NT2/D1 (cell line): ENCODE results near the gene AHNAK2.

ENCODE experiments used
- YY1 ChIP-seq: IDR thresholded peaks from 2 replicates; pipeline ENCODE4 v1.6.1; 2011; ENCODE audit not compliant: insufficient read length, insufficient read depth
- ZNF274 ChIP-seq: IDR thresholded peaks from 2 replicates; pipeline ENCODE4 v1.6.1; 2011; ENCODE audit warnings: mild to moderate bottlenecking, low read depth, low read length

DNA sequence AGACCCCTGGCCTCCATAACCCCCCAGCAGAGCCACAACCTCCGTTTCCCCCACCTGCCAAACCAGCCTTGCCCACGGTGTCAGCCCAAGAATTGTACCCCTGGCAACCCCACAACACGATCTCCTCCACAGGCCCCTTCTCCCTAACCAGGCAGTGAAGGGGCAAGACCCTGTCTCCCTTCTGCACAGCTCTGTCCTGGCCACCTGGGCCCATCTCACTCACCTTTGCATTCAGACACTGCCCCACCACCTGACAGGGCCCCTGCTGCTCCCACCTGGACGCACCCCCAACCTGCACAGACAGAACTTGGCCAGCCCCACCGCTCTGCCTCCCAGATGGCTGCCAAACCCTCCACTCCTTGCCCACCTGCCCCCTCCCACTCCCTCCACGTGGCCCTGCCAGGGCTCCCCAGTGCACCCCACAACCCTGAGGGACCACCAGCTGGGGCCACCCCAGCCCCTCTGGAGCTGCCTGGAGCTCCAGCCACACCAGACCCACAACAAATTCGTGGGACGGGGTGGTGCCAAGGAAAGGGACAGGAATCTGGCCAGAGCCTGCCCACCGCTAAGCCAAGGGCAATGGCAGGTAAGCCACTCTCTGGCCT, 11.8 kb downstream of the AHNAK2 start:
- TF ChIP-seq ZNF274 (no peak), YY1 (no peak)
